Endometrial microvascular endothelial cells (primary cell): ENCODE data around the gene MEF2B. TPM values are rescaled to one million over a fixed set of nuclear protein-coding genes. Genes with fewer than 3 reads are reported as not detected.
"Not testable (repeated sequence)": the region's sequence is repeated elsewhere in the genome, so short reads cannot be mapped to it uniquely, and the experiment has no call there.

ENCODE experiments used
- in situ Hi-C: cut with HindIII; loops from 2 replicates; pipeline ENCODE4 v1.10.0; 2017; ENCODE audit warnings: low sequenced_read_pairs, low pct_unique_long_range_greater_than_20kb; ENCODE audit errors: inconsistent ontology term
- total RNA-seq: library from RNA; depleted of rRNA; stranded (reverse); fragments of >200 nt; gene quantifications from one replicate; pipeline ENCODE4 v1.2.3, GENCODE V29; 2015; ENCODE audit errors: inconsistent ontology term

MEF2B gene
- total RNA-seq, 1 donor from 2014 or later, result not detected

GRCh38 chr19:19162495-19162894 lies 7.6 kb downstream of the MEF2B start:
- in situ Hi-C loops, result no loop called here

- in situ Hi-C loops, result no loop called here
Observed at GRCh38 chr19:19160461-19161035, 9.5 kb downstream of the MEF2B start.

GRCh38 chr19:19159534-19159933 lies 10.5 kb downstream of the MEF2B start:
- in situ Hi-C loops, result no loop called here

- in situ Hi-C loops, result no loop called here
Observed at GRCh38 chr19:19157808-19158207, 12.3 kb downstream of the MEF2B start.

- in situ Hi-C loops, result no loop called here
Observed at GRCh38 chr19:19155495-19156219, 14.4 kb downstream of the MEF2B start.

- in situ Hi-C loops, result no loop called here
Observed at GRCh38 chr19:19154768-19155494, 15.1 kb downstream of the MEF2B start.

GRCh38 chr19:19152668-19153384 lies 17.2 kb downstream of the MEF2B start:
- in situ Hi-C loops, result no loop called here

GRCh38 chr19:19151418-19151817 lies 18.6 kb downstream of the MEF2B start:
- in situ Hi-C loops, result no loop called here

- in situ Hi-C loops, result no loop called here
Observed at GRCh38 chr19:19149435-19149834, 20.6 kb downstream of the MEF2B start.

- in situ Hi-C loops, result not testable (repeated sequence)
Observed at GRCh38 chr19:19148504-19148903, 21.6 kb downstream of the MEF2B start.

- in situ Hi-C loops, result no loop called here
Observed at GRCh38 chr19:19147344-19147743, 22.7 kb downstream of the MEF2B start.

GRCh38 chr19:19146865-19147264 lies 23.2 kb downstream of the MEF2B start:
- in situ Hi-C loops, result no loop called here

GRCh38 chr19:19145684-19146608 lies 24.1 kb downstream of the MEF2B start:
- in situ Hi-C loops, result no loop called here

- in situ Hi-C loops, result no loop called here
Observed at GRCh38 chr19:19145281-19145680, 24.8 kb downstream of the MEF2B start.

GRCh38 chr19:19142347-19142746 lies 27.7 kb downstream of the MEF2B start:
- in situ Hi-C loops, result no loop called here

GRCh38 chr19:19140476-19140875 lies 29.6 kb downstream of the MEF2B start:
- in situ Hi-C loops, result no loop called here

GRCh38 chr19:19139876-19140229 lies 30.2 kb downstream of the MEF2B start:
- in situ Hi-C loops, result no loop called here

- in situ Hi-C loops, result no loop called here
Observed at GRCh38 chr19:19138109-19138981, 31.7 kb downstream of the MEF2B start, which contains the start of gene TMEM161A. TSS of gene TMEM161A (minus strand) at chr19:19138478. CDS start at chr19:19138428, 50 bp downstream.
